ENCODE data around the gene FCRL6. TPM values are rescaled to one million over a fixed set of nuclear protein-coding genes. Genes with fewer than 3 reads are reported as not detected.

The FCRL6 gene
- total RNA-seq, 1 donor from 2014 or later = 0.82 TPM

GRCh38 chr1:159829822-159830465 lies 27.8 kb downstream of the FCRL6 start:
- intact Hi-C loops (cut with micrococcal nuclease) = no loop called here
- peak; percentile 38 for DNase-seq

GRCh38 chr1:159830722-159831121 lies 28.6 kb downstream of the FCRL6 start:
- DNase-seq = no peak
- no peak for ATAC-seq
- intact Hi-C loops (cut with micrococcal nuclease) = no loop called here

More at GRCh38 chr1:159829822-159830465, 27.8 kb downstream of the FCRL6 start:
- peak; percentile 71 for ATAC-seq

DNA sequence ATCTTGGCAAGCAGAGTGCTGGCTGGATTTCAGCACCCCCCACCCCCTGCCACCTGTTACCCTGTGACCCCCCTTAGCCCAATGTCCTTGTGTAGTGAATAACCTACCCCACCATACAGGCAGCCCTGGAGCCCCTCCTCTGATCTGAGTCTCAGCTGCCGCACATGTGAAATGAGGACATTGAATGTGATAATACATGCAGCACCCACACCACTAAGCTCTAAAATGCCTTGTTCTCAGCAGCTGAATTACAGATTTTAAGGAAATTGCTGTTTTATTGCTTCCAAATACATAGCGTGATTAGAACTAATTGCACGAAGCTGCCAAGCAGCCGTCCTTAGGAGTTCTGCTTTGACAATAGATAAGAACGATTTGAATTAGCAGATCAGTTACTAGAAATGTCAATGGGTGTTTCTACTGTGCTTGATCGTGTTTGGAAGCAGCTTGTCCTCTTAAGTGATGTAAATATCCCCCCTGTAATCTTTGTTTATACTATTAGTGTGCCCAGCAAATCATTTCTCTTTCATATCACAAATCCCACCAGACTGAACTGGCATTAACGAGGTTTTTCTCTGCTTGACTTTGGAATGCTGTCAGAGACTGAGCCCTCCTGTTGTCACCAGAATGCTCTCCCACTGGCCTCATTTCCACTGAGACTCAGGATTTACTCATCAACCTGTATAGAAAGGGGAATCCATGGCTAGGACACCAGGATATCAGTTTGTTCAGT lies 29.4 kb downstream of the FCRL6 start:
- DNase-seq (no peak), ATAC-seq (no peak)
- intact Hi-C loops (cut with micrococcal nuclease) = no loop called here

- ATAC-seq = no peak
- DNase-seq = no peak
- intact Hi-C loops (cut with micrococcal nuclease) = no loop called here
These were observed 30.1 kb downstream of the FCRL6 start for GRCh38 chr1:159832309-159832708.

DNA sequence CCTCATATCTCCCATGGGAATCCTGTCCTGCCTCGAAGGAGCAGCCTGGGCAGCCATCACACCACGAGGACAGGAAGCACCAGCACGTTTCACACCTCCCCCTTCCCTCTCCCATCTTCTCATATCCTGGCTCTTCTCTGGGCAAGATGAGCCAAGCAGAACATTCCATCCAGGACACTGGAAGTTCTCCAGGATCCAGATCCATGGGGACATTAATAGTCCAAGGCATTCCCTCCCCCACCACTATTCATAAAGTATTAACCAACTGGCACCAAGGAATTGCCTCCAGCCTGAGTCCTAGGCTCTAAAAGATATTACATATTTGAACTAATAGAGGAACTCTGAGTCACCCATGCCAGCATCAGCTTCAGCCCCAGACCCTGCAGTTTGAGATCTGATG lies 33.2 kb downstream of the FCRL6 start:
- ATAC-seq (no peak), DNase-seq (no peak)
- intact Hi-C loops (cut with micrococcal nuclease) = no loop called here

DNA sequence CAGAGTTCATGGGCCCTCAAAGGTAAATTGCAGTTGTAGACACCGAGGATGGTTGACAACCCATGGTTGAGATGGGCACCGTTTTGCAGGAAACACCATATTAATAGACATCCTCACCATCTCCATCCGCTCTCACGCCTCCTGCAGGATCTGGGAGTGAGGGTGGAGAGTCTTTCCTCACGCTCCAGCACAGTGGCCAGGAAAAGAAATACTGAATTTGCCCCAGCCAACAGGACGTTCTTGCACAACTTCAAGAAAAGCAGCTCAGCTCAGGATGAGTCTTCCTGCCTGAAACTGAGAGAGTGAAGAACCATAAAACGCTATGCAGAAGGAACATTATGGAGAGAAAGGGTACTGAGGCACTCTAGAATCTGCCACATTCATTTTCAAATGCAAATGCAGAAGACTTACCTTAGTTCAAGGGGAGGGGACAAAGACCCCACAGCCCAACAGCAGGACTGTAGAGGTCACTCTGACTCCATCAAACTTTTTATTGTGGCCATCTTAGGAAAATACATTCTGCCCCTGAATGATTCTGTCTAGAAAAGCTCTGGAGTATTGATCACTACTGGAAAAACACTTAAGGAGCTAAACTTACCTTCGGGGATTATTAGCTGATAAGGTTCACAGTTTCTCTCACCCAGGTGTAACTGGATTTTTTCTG lies 33.8 kb downstream of the FCRL6 start:
- no peak for DNase-seq
- ATAC-seq = no peak
- intact Hi-C loops (cut with micrococcal nuclease) = no loop called here

DNA sequence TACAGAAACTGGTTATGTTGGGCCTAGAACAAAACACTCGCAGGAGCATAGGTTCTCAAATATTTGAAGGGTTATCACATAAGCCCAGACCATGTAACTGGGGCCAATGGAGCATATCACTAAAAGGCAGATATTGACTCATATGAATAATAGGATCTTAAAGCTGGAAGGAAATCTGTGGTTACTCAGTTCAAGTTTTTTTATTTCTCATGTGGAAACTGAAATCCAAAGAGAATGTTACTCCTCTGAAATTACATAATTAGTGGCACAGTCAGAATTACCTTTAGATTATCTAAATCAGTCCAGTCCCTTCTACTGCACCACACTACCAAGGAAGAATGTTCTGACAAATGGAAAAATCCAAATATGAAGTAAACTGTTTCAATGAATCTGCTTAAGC lies 36.6 kb downstream of the FCRL6 start:
- no peak for DNase-seq
- intact Hi-C loops (cut with micrococcal nuclease) = no loop called here
- ATAC-seq = no peak

DNA sequence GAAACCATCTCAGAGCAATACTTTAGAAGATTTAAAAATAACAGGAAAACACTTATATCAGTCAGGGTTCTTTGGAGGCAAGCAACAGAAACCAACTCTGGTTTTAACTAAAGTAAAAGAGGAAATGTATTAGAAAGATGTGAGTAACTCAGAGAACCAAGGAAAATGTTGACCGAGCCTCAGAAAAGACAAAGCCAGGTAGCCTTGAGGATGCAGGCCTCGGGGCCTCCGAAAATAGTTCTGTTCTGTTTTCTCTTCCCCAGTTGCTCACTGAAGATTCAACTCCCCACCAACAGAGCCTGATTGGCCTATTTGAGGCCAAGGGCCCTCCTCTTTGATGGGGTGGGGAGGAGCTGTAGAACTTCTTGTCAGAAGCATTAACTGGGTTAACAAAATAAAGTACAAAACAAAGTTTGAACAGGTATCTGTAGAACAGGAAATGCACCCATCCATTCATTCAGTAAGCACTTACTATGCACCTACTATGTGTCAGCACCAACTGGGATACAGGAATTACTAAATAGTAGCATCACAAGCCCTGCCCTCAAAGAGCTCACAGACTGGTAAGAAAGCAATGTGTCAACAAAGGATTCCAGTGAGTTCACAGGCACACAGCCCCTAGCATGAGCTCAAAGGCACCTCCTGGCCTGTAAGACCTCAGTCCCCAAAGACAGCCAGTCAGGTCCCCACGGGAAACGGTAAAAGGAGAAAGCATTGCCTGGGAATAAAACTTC lies 37.1 kb downstream of the FCRL6 start:
- intact Hi-C loops (cut with micrococcal nuclease) = no loop called here
- no peak for ATAC-seq

DNA sequence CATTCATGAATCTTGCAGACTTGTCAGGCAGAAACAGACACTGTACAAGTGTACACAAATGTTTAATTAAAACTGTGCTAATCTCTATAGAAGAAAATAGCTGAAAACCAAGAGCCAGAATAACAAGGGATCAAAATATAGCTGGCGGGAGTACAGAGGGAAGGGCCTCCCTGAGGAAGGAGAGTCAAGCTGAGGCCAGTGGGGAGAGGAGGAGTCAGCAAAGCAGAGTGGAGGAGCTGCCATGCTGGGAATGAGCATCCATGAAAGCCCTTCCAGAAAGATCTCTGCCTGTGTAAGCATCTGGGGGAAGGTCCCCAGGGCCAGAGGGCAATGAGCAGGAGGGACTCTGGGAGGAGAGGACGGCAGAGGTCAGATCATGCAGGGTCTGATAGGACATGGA lies 39.6 kb downstream of the FCRL6 start:
- intact Hi-C loops (cut with micrococcal nuclease) = no loop called here
- ATAC-seq = no peak

More for the DNA sequence above, 37.1 kb downstream of the FCRL6 start:
- DNase-seq = no peak

GRCh38 chr1:159843459-159843858 lies 41.3 kb downstream of the FCRL6 start:
- DNase-seq (no peak), ATAC-seq (no peak)
- intact Hi-C loops (cut with micrococcal nuclease) = no loop called here

More for the DNA sequence above, 39.6 kb downstream of the FCRL6 start:
- DNase-seq = no peak

GRCh38 chr1:159845751-159846629 lies 43.8 kb downstream of the FCRL6 start:
- no peak for ATAC-seq
- intact Hi-C loops (cut with micrococcal nuclease) = no loop called here
- DNase-seq = no peak

- DNase-seq (no peak), ATAC-seq (no peak)
- intact Hi-C loops (cut with micrococcal nuclease) = no loop called here
These were observed 45.1 kb downstream of the FCRL6 start for GRCh38 chr1:159847231-159847630.

- intact Hi-C loops (cut with micrococcal nuclease) = no loop called here
- no peak for DNase-seq
- no peak for ATAC-seq
These were observed 46.2 kb downstream of the FCRL6 start for GRCh38 chr1:159848326-159848725.

- intact Hi-C loops (cut with micrococcal nuclease) = no loop called here
- ATAC-seq = no peak
- DNase-seq = no peak
These were observed 47.6 kb downstream of the FCRL6 start for GRCh38 chr1:159849626-159850366.

- ATAC-seq = no peak
- DNase-seq = no peak
- intact Hi-C loops (cut with micrococcal nuclease) = no loop called here
These were observed 49.2 kb downstream of the FCRL6 start for GRCh38 chr1:159851407-159851806.

DNA sequence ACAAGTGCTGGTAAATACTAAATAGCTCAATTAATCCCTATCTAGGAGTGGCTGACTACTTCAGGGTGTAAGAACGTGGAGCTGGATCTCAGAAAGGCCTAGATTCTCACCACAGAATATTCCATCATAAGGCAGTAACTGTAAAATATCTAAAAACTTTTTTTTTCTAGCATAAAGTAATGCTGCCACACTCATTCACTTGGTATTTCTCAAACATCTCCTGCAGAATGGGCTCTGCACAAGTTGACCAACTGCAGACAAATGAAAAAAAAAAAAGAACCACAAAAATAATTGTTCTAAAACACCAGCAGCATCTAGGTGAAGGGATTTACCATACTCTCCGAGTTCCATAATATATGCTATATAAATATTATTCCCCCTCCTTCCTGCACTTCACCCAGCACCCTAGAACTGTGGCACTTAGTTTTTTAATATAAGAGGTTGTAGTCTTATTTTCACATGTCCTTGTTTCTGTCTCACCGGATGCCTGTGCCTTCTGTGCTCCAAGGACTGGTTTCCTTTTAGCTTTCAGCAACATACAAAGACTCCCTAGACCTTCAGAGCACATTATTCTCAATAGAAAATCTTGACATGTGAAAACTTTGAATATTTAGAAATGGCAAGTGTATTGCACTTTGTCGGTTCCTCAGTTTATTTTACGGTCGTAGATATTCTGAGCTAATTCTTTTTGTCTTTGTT lies 51.4 kb downstream of the FCRL6 start:
- ATAC-seq (no peak), DNase-seq (no peak)
- intact Hi-C loops (cut with micrococcal nuclease) = no loop called here

DNA sequence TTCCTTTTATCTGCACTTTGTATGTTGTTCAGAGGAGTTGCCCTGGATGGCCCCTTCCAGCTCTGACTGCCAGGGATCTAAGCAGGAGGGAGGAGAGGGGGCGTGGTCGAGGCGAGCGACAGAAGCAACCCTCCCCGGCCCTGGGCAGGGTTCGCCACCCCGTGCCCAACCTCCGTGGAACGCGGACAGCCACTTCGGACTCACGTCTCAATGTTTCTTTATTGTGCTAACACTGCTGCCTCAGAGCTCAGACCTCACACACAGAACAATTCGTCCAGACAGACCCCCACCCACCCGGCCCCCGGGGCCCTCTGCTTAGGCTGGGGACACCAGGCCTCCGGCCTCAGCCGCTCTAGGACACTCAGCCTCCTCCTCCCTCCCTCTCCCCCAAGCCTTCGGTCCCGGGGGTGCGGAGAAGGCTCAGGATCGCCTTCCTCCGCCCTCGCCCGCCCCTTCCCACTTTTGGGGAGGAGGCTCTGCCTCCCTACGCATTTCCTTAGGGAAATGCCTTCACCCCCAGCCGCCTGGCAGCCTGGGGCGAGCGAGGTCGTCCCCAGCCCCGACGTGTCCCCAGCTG lies 52.0 kb downstream of the FCRL6 start:
- intact Hi-C loops (cut with micrococcal nuclease) = no loop called here
- ATAC-seq (peak; percentile 92), DNase-seq (peak; percentile 91)

Data from left ventricle myocardium superior (tissue), 1 donor.